ENCODE data around the gene PCSK7. TPM values are rescaled to one million over a fixed set of nuclear protein-coding genes. Genes with fewer than 3 reads are reported as not detected.

Gene PCSK7
- total RNA-seq, 1 donor from 2014 or later = 66.0 TPM

GRCh38 chr11:117220999-117221774, 10.7 kb downstream of the PCSK7 start:
- Mint-ChIP-seq H3K9me3 (no peaks in the 10 kb centered on the region), H3K27ac (no peak overlapping the region), H3K27me3 (ENCODE audit: low read depth) (no peaks in the 10 kb centered on the region), H3K4me1 (peaks cover 16% of the 10 kb centered on the region), H3K4me3 (no peak overlapping the region), H3K36me3 (peaks cover 11% of the 10 kb centered on the region)
- no peak for DNase-seq (ENCODE audit: low spot score in 2 of 2, unreplicated experiment in 2 of 2)
- TF ChIP-seq CTCF (IDR thresholded peaks at IDR 0.05; ENCODE audit: unreplicated experiment) = no peak

GRCh38 chr11:117220568-117220967, 11.3 kb downstream of the PCSK7 start:
- Mint-ChIP-seq H3K4me3 (no peak overlapping the region), H3K9me3 (no peaks in the 10 kb centered on the region), H3K27me3 (ENCODE audit: low read depth) (no peaks in the 10 kb centered on the region), H3K4me1 (peaks cover 16% of the 10 kb centered on the region), H3K27ac (no peak overlapping the region), H3K36me3 (peaks cover 11% of the 10 kb centered on the region)
- no peak for TF ChIP-seq CTCF (IDR thresholded peaks at IDR 0.05; ENCODE audit: unreplicated experiment)
- no peak for DNase-seq (ENCODE audit: low spot score in 2 of 2, unreplicated experiment in 2 of 2)

GRCh38 chr11:117219995-117220394, 11.9 kb downstream of the PCSK7 start:
- Mint-ChIP-seq H3K4me3 (no peak overlapping the region), H3K36me3 (peaks cover 11% of the 10 kb centered on the region), H3K27me3 (ENCODE audit: low read depth) (no peaks in the 10 kb centered on the region), H3K9me3 (no peaks in the 10 kb centered on the region), H3K27ac (no peak overlapping the region), H3K4me1 (peaks cover 16% of the 10 kb centered on the region)
- TF ChIP-seq CTCF (IDR thresholded peaks at IDR 0.05; ENCODE audit: unreplicated experiment) = no peak
- no peak for DNase-seq (ENCODE audit: low spot score in 2 of 2, unreplicated experiment in 2 of 2)

GRCh38 chr11:117219455-117219854, 12.4 kb downstream of the PCSK7 start:
- Mint-ChIP-seq H3K4me1 (peaks cover 16% of the 10 kb centered on the region), H3K27me3 (ENCODE audit: low read depth) (no peaks in the 10 kb centered on the region), H3K9me3 (no peaks in the 10 kb centered on the region), H3K4me3 (no peak overlapping the region), H3K27ac (no peak overlapping the region), H3K36me3 (peaks cover 14% of the 10 kb centered on the region)
- no peak for TF ChIP-seq CTCF (IDR thresholded peaks at IDR 0.05; ENCODE audit: unreplicated experiment)
- no peak for DNase-seq (ENCODE audit: low spot score in 2 of 2, unreplicated experiment in 2 of 2)

GRCh38 chr11:117219001-117219400, 12.9 kb downstream of the PCSK7 start:
- no peak for DNase-seq (ENCODE audit: low spot score in 2 of 2, unreplicated experiment in 2 of 2)
- Mint-ChIP-seq H3K36me3 (peaks cover 18% of the 10 kb centered on the region), H3K9me3 (no peaks in the 10 kb centered on the region), H3K4me1 (peaks cover 16% of the 10 kb centered on the region), H3K27me3 (ENCODE audit: low read depth) (no peaks in the 10 kb centered on the region), H3K4me3 (no peak overlapping the region), H3K27ac (no peak overlapping the region)
- TF ChIP-seq CTCF (IDR thresholded peaks at IDR 0.05; ENCODE audit: unreplicated experiment) = no peak
